SK-N-MC (cell line): ENCODE measurements around the gene TAOK2.

ENCODE experiments used
- EZH2 ChIP-seq: fragments of 200-600 bp; sonication (generic); IDR thresholded peaks from one replicate; pipeline ENCODE4 v1.6.1; 2017; ENCODE audit warnings: antibody characterized with exemption
- FOXP2 ChIP-seq: optimal IDR thresholded peaks from 2 replicates; pipeline ENCODE3; 2011; ENCODE audit warnings: mild to moderate bottlenecking, moderate library complexity; ENCODE audit not compliant: insufficient read depth; ENCODE audit errors: extremely low read length, control extremely low read depth
- POLR2AphosphoS5 ChIP-seq: IDR thresholded peaks from 2 replicates; pipeline ENCODE4 v1.6.1; 2012; ENCODE audit warnings: mild to moderate bottlenecking, low read depth, low read length, borderline replicate concordance

- TF ChIP-seq POLR2AphosphoS5 (no peak), EZH2 (no peak), FOXP2 (no peak)
These were observed 21.1 kb downstream of the TAOK2 start for GRCh38 chr16:29994600-29995323.
